ENCODE data around the gene P3H2. TPM values are rescaled to one million over a fixed set of nuclear protein-coding genes. Genes with fewer than 3 reads are reported as not detected.

P3H2 gene
- polyA plus RNA-seq, 3 donors from 2014 or later, result 2.2 TPM; not detected in 2

DNA sequence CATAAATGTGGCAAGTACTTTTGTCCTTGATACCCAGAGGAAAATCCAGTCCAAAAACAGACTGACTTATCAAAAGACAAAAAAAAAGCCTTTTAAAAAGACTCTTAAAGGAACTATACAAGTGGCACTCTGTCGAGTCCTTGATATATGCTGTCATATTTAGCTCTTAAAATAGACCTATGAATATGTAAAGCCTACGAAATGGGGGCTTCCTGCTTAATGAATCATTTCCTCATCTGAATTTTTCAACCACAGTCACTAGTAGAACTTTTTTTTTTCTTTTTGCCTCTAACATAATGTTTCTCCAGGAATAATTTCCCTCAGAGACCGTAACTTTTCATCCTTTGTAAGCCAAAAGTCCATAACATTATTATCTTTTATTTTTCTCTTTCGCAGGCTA is 95.8 kb downstream of the P3H2 start:
- Mint-ChIP-seq H3K4me3 (no peak overlapping the region), H3K36me3 (no peaks in the 10 kb centered on the region), H3K9me3 (peaks cover 0 to 2% (median 0%) of the 10 kb centered on the region in 6 donors), H3K27me3 (ENCODE audit: low read depth in 3 of 3) (peaks cover 0 to 1% (median 0%) of the 10 kb centered on the region in 3 donors), H3K4me1 (no peaks in the 10 kb centered on the region), H3K27ac (no peak overlapping the region)
- DNase-seq, result no peak

DNA sequence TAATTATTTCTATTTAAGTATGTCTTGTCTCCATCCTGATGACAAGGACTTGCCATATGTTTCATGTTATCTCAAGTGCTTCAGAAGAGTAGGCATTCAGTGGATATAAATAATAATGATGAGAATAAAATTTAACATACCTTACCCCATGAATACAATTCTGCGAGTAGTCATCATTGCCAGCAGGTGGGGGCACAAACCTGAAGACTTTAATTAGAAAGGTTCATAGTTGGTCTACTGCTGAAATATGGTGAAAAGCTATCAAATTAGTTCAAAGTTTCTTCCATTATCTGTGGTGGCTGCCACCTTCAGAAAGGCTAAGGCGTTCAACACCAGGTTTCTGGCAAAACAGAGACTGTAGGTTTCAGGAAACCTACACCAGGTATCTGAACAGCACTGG is 100.9 kb downstream of the P3H2 start:
- Mint-ChIP-seq H3K27ac (no peak overlapping the region), H3K4me1 (no peaks in the 10 kb centered on the region), H3K27me3 (ENCODE audit: low read depth in 3 of 3) (peaks cover 0 to 1% (median 0%) of the 10 kb centered on the region in 3 donors), H3K36me3 (no peaks in the 10 kb centered on the region), H3K9me3 (peaks cover 0 to 2% (median 0%) of the 10 kb centered on the region in 6 donors), H3K4me3 (no peak overlapping the region)
- no peak for DNase-seq

DNA sequence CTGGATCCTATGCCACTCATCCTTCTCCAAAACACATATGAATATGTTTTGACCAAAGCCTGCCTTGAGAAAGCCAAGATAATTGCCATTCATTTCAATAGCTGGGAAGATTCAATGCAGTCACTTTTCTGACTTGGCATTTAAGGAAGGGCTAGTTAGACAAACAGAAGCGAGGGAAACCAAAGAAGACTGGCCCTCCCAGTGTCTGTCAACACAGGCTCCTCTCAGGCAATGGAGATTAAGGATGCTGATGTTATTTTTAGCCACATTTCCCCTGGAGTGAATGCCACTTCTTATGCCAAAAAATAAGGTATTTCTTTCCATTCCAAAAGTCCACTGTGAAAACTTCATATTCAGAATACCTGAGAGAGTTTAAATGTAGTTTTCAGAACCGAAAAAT is 101.7 kb downstream of the P3H2 start:
- DNase-seq, result no peak
- no peak overlapping the region for H3K27ac Mint-ChIP-seq
- no peak overlapping the region for H3K4me3 Mint-ChIP-seq
- no peaks in the 10 kb centered on the region for H3K4me1 Mint-ChIP-seq
- H3K9me3 Mint-ChIP-seq, result peaks cover 0 to 2% (median 0%) of the 10 kb centered on the region in 6 donors
- peaks cover 0 to 1% (median 0%) of the 10 kb centered on the region in 3 donors for H3K27me3 Mint-ChIP-seq (ENCODE audit: low read depth in 3 of 3)
- no peaks in the 10 kb centered on the region for H3K36me3 Mint-ChIP-seq

DNA sequence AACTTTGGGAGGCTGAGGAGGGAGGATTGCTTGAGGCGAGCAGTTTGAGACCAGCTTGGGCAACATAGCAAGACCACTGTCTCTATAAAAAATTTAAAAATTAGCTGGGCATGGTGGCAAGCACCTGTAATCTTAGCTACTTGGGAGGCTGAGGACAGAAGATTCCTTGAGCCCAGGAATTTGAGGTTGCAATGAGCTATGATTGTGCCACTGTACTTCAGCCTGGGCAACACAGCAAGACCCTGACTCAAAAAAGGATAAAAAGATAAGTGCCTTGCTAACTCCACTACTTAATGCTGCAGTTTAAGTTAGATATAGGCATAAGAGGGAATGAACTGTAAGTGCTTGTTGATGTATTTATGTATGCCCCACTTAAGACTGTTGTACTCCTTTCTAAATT is 102.2 kb downstream of the P3H2 start:
- Mint-ChIP-seq H3K27ac (no peak overlapping the region), H3K4me3 (no peak overlapping the region), H3K4me1 (no peaks in the 10 kb centered on the region), H3K9me3 (peaks cover 0 to 2% (median 0%) of the 10 kb centered on the region in 6 donors), H3K36me3 (no peaks in the 10 kb centered on the region), H3K27me3 (ENCODE audit: low read depth in 3 of 3) (peaks cover 0 to 1% (median 0%) of the 10 kb centered on the region in 3 donors)
- DNase-seq, result no peak

DNA sequence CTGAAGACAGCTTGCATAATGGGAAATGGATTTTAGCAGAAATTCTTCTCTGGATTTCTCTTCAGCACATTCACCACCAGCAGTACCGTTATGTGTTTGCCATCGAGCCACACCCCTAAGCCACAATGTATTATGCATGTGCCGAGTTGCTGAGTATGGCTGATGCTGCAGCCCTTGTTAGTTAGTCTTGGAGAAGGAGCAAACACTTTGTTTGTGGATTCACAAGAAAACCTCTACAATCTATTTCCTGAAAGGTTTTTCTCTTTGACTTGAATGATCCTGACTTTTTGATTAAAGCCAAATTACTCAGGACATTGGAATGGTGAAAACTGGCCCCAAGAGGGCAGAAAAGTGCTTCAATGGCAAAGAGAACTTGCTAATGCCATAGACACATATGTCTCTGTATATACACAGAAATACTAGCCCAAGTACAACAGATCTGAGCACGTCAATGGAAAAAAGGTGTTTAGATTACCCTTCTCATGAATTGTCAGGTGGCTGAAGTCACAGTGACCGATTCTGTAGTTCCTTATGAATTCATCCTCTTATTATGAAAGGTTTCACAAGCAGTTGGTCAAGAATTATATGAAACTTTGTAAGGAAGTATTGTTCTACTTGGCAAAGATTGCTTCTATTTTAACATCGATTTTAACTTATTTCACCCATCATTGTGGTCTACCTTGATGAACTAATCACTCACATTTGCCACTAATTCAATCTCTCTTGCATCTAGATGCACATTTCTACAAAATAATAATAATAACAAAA is 103.0 kb downstream of the P3H2 start:
- Mint-ChIP-seq H3K9me3 (peaks cover 0 to 2% (median 0%) of the 10 kb centered on the region in 6 donors), H3K27me3 (ENCODE audit: low read depth in 3 of 3) (peaks cover 0 to 1% (median 0%) of the 10 kb centered on the region in 3 donors), H3K36me3 (no peaks in the 10 kb centered on the region), H3K27ac (no peak overlapping the region), H3K4me3 (no peak overlapping the region), H3K4me1 (no peaks in the 10 kb centered on the region)
- no peak for DNase-seq

DNA sequence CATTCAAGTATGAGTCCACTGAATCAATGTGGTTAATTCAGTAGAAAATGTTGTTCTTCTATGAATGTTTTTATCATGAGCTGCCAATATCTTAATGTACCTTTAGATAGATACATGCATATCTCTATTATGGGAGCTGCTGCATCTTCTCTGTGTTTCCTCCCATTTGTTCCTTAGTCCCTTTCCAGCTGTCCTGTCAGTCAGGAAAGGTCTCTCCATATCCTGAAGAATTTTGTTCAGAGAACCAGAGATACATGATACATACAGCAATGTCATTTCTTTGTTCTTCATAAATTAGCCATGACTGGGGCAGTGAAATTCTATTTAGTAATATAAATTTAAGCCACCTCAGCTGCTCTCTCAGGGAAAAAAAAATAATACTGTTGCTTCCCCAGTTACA is 103.7 kb downstream of the P3H2 start:
- no peak overlapping the region for H3K27ac Mint-ChIP-seq
- peaks cover 0 to 2% (median 0%) of the 10 kb centered on the region in 6 donors for H3K9me3 Mint-ChIP-seq
- H3K36me3 Mint-ChIP-seq, result no peaks in the 10 kb centered on the region
- no peaks in the 10 kb centered on the region for H3K4me1 Mint-ChIP-seq
- H3K4me3 Mint-ChIP-seq, result no peak overlapping the region
- peaks cover 0 to 1% (median 0%) of the 10 kb centered on the region in 3 donors for H3K27me3 Mint-ChIP-seq (ENCODE audit: low read depth in 3 of 3)
- no peak for DNase-seq

DNA sequence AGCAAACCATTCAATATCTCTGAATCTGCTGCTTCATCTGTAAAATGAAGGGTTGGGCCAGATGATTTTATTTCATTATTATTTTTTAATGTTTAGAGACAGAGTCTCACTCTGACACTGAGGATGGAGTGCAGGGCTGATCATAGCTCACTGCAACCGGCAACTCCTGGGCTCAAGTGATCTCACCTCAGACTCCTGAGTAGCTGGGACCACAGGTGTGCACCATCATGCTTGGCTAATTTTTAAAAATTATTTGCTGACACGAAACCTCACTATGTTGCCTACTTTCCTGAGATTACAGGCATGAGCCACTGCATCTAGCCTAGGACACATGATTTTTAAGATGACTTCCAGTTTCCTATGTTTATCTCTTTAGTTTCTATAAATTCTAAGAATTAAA is 105.8 kb downstream of the P3H2 start:
- Mint-ChIP-seq H3K27me3 (ENCODE audit: low read depth in 3 of 3) (no peaks in the 10 kb centered on the region), H3K9me3 (peaks cover 0 to 2% (median 0%) of the 10 kb centered on the region in 6 donors), H3K4me1 (no peaks in the 10 kb centered on the region), H3K4me3 (no peak overlapping the region), H3K27ac (no peak overlapping the region), H3K36me3 (no peaks in the 10 kb centered on the region)
- no peak for DNase-seq

DNA sequence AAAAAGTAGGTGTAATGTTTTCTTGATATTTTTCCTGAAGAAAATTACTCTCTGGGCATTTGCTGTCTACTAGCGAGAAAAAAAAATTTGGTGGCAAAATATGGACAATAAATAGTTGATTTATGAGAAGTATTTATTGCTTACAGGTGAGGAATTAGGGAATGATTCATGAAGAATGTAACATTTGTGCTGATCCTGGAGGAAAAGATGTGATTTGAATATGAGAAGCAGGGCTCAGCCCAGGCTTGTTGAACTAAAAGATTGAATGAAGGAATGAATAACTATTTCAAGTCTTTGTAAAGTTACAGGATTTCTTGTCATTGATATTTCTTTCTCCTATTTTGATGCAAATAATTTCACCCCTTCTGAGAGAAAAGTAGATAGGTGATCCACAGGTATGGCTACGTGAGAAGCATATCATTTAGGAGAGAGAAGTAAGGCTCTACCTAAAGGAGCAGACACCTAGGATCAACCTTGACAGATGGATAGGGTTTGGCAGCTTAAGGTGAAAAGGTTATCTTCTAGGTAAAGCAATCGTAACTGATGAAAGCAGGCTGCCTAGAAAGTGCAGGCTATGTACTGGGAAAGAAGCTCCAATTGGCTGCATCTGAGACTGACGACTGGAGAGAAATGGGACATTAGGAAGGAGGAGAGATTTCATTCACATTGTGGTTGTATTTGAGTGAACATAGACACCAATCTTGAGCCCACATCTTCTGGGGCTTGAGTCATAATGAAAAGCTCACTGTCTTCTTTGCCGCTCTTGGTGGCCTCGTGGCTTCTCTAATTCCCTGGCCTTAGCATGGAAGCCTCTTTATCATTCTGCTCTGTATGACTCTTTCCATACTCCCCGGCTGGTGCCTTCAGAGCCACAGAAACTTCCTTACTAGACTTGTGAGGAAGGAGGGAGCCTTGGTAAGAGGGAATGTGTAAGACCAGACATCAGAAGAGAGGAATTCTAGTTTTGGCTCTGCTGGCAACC is 106.5 kb downstream of the P3H2 start:
- no peak for DNase-seq
- Mint-ChIP-seq H3K27me3 (ENCODE audit: low read depth in 3 of 3) (no peaks in the 10 kb centered on the region), H3K36me3 (no peaks in the 10 kb centered on the region), H3K27ac (no peak overlapping the region), H3K4me3 (no peak overlapping the region), H3K4me1 (no peaks in the 10 kb centered on the region), H3K9me3 (peaks cover 0 to 2% (median 0%) of the 10 kb centered on the region in 6 donors)

DNA sequence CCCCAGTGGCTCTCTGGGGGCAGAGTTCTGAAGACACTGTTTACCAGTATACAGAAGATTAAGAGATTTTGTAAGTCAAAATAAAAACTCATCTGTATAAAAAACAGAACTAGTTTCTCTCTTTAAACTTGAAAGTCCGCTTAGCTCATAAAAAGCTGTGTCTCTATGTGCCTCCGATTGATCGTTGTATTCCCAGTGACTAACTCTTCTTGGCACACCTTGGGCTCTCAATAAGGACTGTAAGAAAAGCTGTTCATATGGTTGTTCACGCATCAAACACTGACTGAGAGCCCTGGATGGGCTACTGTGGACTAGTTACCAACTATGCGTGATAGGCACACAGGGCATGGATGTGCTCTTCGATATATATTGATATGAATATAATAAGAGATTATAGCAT is 107.9 kb downstream of the P3H2 start:
- H3K9me3 Mint-ChIP-seq, result peaks cover 0 to 4% (median 0%) of the 10 kb centered on the region in 6 donors
- H3K4me3 Mint-ChIP-seq, result no peak overlapping the region
- H3K27me3 Mint-ChIP-seq (ENCODE audit: low read depth in 3 of 3), result no peaks in the 10 kb centered on the region
- H3K27ac Mint-ChIP-seq, result no peak overlapping the region
- H3K4me1 Mint-ChIP-seq, result no peaks in the 10 kb centered on the region
- DNase-seq, result no peak
- H3K36me3 Mint-ChIP-seq, result no peaks in the 10 kb centered on the region

DNA sequence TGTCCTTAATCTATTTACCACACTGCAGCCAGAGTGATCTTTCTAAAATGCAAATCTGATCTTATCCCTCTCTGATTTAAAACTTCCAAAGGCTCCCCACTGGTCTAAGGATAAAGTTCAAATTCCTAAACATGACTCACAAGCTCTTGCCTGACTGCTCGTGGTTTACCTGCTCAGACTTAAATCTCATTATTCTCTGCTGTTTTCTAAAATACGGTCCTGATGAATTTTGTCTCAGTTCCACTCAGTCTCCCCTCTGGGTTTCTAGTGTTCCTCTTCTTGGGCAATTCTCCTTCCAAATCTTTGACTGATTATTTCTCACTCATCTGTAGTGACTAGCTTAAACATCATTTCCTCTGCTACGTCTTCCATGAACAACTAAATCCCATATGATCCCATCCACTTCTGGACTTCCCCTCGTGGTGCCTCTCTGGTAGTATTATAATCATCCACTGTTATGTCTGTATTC is 108.3 kb downstream of the P3H2 start:
- no peaks in the 10 kb centered on the region for H3K4me1 Mint-ChIP-seq
- H3K9me3 Mint-ChIP-seq, result peaks cover 0 to 4% (median 0%) of the 10 kb centered on the region in 6 donors
- H3K4me3 Mint-ChIP-seq, result no peak overlapping the region
- H3K27me3 Mint-ChIP-seq (ENCODE audit: low read depth in 3 of 3), result no peaks in the 10 kb centered on the region
- no peaks in the 10 kb centered on the region for H3K36me3 Mint-ChIP-seq
- H3K27ac Mint-ChIP-seq, result no peak overlapping the region
- DNase-seq, result no peak

DNA sequence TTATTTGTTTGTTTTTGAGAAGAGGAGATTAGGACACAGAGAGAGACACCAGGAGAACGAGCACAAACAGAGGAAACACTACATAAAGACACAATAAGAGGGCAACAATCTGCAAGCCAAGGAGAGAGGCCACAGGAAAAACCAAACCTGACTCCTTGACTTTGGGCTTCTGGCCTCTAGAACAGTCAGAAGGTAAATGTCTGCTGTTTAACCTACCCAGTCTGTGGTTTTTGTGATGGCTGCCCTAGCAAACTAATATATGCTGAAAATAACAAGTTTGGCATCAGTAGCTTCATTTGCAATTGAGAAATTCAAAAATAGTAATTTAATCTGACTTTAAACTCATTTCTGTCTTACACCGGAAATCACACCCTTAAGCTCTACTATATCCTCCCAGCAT is 110.2 kb downstream of the P3H2 start:
- Mint-ChIP-seq H3K4me3 (no peak overlapping the region), H3K27ac (no peak overlapping the region)

DNA sequence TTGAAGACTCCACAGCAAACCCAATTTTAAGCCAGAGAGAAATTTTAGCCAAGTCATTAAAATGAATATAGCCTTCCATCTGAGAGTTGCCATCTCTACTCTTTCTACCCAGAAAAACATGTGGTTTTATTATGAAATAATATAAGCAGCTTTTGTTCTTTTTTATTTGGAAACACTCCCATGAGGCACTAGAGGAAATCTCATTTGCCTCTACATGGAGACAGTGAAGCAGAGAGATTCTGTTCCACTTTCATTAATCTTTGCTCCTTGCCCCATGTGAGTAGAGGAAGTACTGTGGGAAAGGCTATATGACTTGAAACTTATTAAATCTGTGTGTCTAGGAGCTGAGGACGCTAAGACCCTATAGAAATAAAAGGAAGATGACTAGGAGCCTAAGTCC is 111.1 kb downstream of the P3H2 start:
- Mint-ChIP-seq H3K9me3 (peaks cover 0 to 2% (median 0%) of the 10 kb centered on the region in 6 donors), H3K4me1 (no peaks in the 10 kb centered on the region), H3K36me3 (no peaks in the 10 kb centered on the region), H3K4me3 (no peak overlapping the region), H3K27me3 (ENCODE audit: low read depth in 3 of 3) (peaks cover 0 to 3% (median 0%) of the 10 kb centered on the region in 3 donors), H3K27ac (no peak overlapping the region)
- no peak for DNase-seq

More for the DNA sequence above, 110.2 kb downstream of the P3H2 start:
- Mint-ChIP-seq H3K27me3 (ENCODE audit: low read depth in 3 of 3) (peaks cover 0 to 3% (median 0%) of the 10 kb centered on the region in 3 donors), H3K36me3 (no peaks in the 10 kb centered on the region), H3K9me3 (peaks cover 0 to 2% (median 0%) of the 10 kb centered on the region in 6 donors), H3K4me1 (no peaks in the 10 kb centered on the region)
- no peak for DNase-seq

DNA sequence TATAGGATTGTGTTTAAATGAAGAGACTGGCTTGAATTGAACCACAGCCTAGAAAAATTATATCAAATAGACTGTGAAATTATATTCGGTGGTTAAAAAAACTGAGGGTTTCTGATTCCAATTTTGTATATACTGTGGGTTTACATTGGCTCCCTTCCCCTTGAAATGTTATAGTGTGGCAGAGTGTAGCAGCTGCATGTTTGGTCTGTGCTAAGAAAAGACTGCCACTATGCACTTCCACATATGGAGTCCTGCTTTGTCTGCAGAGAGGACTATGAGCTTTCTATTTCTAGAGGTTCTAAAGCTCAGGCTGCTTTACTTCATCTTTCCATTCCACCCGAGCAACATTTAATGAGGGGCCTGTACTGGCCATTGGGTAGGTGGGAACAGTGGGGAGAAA is 112.3 kb downstream of the P3H2 start:
- Mint-ChIP-seq H3K4me1 (no peaks in the 10 kb centered on the region), H3K27me3 (ENCODE audit: low read depth in 3 of 3) (peaks cover 0 to 3% (median 0%) of the 10 kb centered on the region in 3 donors), H3K4me3 (no peak overlapping the region), H3K36me3 (no peaks in the 10 kb centered on the region), H3K9me3 (peaks cover 0 to 2% (median 0%) of the 10 kb centered on the region in 6 donors), H3K27ac (no peak overlapping the region)
- no peak for DNase-seq

Data from immature natural killer cell (primary cell).